Effector memory CD4-positive, alpha-beta T cell (primary cell): Measurements from ENCODE around the gene LYRM4.

Experiments
- DNase-seq, 3 donors: peaks; one replicate each; pipeline ENCODE4 v3.0.0-alpha.2; 2020
- H3K27ac ChIP-seq: 2 replicates; pipeline ENCODE4 v1.7.0; 2013; ENCODE audit warnings: mild to moderate bottlenecking, low read length, moderate library complexity; ENCODE audit not compliant: insufficient read depth, poor library complexity, severe bottlenecking
- H3K27me3 ChIP-seq: replicated peaks from 2 replicates; pipeline ENCODE4 v1.7.0; 2013; ENCODE audit warnings: mild to moderate bottlenecking, low read length; ENCODE audit not compliant: insufficient read depth, control insufficient read depth, poor library complexity, severe bottlenecking
- H3K36me3 ChIP-seq: 2 replicates; pipeline ENCODE4 v1.7.0; 2013; ENCODE audit warnings: mild to moderate bottlenecking, low read length, moderate library complexity; ENCODE audit not compliant: control insufficient read depth, insufficient read depth
- H3K4me1 ChIP-seq: 2 replicates; pipeline ENCODE4 v1.7.0; 2013; ENCODE audit warnings: low read length, mild to moderate bottlenecking; ENCODE audit not compliant: control insufficient read depth, insufficient read depth, poor library complexity, severe bottlenecking
- H3K4me3 ChIP-seq: 2 replicates; pipeline ENCODE4 v1.7.0; 2013; ENCODE audit warnings: low read length, low read depth, mild to moderate bottlenecking; ENCODE audit not compliant: insufficient read depth, poor library complexity, severe bottlenecking
- H3K9me3 ChIP-seq: 2 replicates; pipeline ENCODE4 v1.7.0; 2013; ENCODE audit warnings: mild to moderate bottlenecking, low read length, moderate library complexity; ENCODE audit not compliant: control insufficient read depth

LYRM4 gene

GRCh38 chr6:5248302-5249098 lies 12.2 kb downstream of the LYRM4 start:
- DNase-seq, result no peak
- Histone ChIP-seq H3K27ac (no peak overlapping the region), H3K9me3 (no peaks in the 10 kb centered on the region), H3K27me3 (no peaks in the 10 kb centered on the region), H3K36me3 (no peaks in the 10 kb centered on the region), H3K4me3 (no peak overlapping the region), H3K4me1 (no peaks in the 10 kb centered on the region)

GRCh38 chr6:5247201-5247600 lies 13.5 kb downstream of the LYRM4 start:
- DNase-seq, result no peak
- no peak overlapping the region for H3K4me3 ChIP-seq
- H3K27me3 ChIP-seq, result no peaks in the 10 kb centered on the region
- H3K9me3 ChIP-seq, result no peaks in the 10 kb centered on the region
- H3K4me1 ChIP-seq, result no peaks in the 10 kb centered on the region
- H3K27ac ChIP-seq, result no peak overlapping the region
- no peaks in the 10 kb centered on the region for H3K36me3 ChIP-seq

DNA sequence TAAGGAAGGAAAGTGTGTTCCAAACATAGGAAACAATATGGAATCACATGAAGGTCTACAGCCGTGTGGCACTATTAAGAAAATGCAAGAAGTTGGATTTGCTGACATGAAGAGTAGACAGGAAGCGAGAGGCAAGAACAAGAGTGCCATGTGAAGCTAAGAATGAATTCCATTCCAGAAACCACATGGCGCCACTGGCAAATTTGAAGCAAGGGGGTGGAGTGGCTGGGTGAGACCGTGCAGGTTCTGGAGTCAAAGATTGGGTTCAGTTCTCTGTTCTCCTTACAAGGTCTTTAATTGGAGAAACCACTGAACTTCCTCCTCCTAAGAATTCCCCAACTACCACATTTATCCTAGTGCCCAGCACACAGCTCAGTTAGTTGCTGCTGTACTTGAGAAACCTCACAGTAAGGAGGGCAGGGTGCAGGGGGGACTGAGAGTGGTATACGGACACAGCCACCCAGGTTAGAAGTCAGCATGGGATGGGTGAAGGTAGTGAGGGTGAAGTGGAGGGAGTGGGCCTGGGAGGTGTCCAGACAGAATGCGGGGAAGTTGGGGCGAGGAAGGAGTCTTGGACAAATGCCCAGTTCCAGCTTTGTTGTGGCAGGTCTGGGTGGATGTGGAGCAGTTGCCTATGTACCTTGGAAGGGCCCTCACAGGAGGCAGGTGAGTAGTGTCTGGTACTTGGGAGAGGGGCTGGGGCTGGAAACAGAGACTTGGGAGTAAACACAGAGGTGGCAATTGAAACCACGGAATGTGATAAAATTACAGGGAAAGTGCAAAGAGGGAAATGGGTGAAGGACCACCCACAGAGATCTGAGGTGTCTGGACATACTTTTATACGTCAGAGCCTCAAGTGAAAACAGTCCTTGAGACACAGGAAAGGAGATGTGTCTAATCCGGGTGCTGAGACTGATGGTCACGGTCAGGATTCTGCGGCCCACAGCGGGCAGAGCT lies 14.3 kb downstream of the LYRM4 start:
- no peaks in the 10 kb centered on the region for H3K4me1 ChIP-seq
- H3K4me3 ChIP-seq, result no peak overlapping the region
- no peaks in the 10 kb centered on the region for H3K9me3 ChIP-seq
- no peaks in the 10 kb centered on the region for H3K27me3 ChIP-seq
- no peak overlapping the region for H3K27ac ChIP-seq
- no peak for DNase-seq
- H3K36me3 ChIP-seq, result no peaks in the 10 kb centered on the region

DNA sequence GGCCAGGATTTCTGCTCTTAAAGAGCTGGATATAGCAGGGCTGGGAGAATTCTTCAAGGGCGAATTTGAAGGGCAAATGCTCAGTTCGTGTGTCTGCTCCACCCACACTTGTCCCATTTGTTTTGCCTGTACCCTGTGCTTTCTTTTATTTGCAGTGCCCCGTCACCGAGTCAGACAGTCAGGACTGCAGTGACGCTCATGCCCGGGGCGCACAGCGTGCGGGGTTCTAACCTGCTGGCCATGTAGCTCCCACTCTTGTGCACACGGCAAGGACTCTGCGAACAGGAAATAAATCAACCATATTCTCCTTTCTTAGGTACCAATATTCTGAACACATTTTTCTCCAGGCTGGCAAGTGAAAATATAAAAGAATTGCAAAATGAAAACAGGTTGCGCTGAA lies 17.7 kb downstream of the LYRM4 start:
- Histone ChIP-seq H3K9me3 (no peaks in the 10 kb centered on the region), H3K4me3 (no peak overlapping the region), H3K36me3 (no peaks in the 10 kb centered on the region), H3K4me1 (no peaks in the 10 kb centered on the region), H3K27me3 (no peaks in the 10 kb centered on the region), H3K27ac (no peak overlapping the region)
- DNase-seq, result no peak

DNA sequence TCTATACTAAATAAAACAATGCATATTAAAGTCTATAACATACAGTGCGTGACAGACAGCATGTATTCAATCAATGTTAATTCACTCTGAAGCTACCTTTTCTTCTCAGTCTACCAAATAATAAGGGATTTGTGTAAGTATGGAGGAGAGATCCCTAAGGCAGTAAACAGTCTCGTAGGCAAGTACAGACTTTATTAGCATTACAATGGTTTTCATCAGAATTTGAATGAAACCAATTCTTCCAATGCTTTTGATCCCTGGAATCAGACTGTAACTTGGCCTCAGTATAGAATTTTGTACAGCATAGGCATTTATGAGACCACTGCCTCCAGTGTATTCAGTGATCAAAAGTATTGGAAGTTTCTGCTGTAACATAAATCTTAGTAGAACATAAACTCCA lies 19.5 kb downstream of the LYRM4 start:
- no peak for DNase-seq
- Histone ChIP-seq H3K36me3 (no peaks in the 10 kb centered on the region), H3K27ac (no peak overlapping the region), H3K4me1 (no peaks in the 10 kb centered on the region), H3K9me3 (no peaks in the 10 kb centered on the region), H3K4me3 (no peak overlapping the region), H3K27me3 (no peaks in the 10 kb centered on the region)

DNA sequence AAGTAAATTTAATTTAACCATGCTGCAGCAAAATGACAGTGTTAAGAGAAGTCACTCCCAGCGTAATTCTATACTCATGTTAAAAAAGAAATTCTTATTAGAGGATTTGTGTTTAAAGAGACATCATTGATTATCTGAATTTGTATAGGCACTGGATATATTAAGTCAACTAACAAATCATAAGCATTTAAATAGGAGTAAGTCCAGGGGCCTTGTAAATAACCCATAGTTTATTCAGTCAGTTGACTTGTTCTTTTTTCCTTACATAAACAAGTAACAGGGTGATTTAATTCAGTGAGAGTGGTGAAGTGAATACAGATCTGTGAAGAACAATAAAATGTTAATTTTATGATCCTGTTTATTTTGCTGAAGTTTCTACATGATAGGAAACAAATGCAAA lies 22.4 kb downstream of the LYRM4 start:
- H3K27ac ChIP-seq, result no peak overlapping the region
- no peaks in the 10 kb centered on the region for H3K9me3 ChIP-seq
- no peaks in the 10 kb centered on the region for H3K36me3 ChIP-seq
- no peaks in the 10 kb centered on the region for H3K27me3 ChIP-seq
- no peaks in the 10 kb centered on the region for H3K4me1 ChIP-seq
- H3K4me3 ChIP-seq, result no peak overlapping the region
- DNase-seq, result no peak

DNA sequence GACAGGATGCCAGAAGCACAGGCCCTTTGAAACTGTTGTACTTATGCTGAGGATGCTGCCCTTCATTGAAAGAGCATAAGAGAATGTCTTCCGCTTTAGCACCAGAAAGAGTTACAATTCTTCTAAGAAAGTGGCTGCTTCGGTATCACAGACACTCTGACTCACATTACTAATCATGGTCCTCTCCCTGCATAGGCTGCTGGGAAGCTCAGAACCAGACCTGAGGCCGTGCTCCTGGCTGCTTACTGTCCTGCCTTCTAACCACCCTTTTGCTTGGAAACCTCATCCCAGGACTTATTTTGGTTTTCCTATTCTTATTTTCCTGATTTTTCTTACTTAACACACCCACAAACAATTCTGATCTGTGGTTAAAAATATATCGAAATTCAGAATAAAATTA lies 22.9 kb downstream of the LYRM4 start:
- Histone ChIP-seq H3K4me1 (no peaks in the 10 kb centered on the region), H3K27ac (no peak overlapping the region), H3K36me3 (no peaks in the 10 kb centered on the region), H3K4me3 (no peak overlapping the region), H3K27me3 (no peaks in the 10 kb centered on the region), H3K9me3 (no peaks in the 10 kb centered on the region)
- DNase-seq, result no peak

DNA sequence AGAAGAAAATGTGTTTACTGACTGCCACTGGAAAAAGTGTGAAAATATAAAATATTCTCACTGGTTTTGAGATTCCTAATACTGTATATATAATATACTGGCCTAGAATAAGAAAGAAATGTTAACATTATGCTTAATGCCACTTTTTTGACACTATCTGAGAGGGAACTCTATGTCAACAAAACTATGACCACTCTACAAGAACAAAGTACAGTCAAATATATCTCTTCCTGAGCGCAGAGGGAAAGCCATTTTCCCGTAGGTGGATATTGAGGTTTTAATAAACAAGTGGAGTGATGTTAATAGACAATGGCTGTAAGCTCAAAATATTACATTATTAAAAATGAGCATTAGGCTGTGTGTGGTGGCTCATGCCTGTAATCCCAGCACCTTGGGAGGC lies 24.9 kb downstream of the LYRM4 start:
- no peak overlapping the region for H3K4me3 ChIP-seq
- no peak for DNase-seq
- H3K27me3 ChIP-seq, result no peaks in the 10 kb centered on the region
- H3K4me1 ChIP-seq, result no peaks in the 10 kb centered on the region
- no peaks in the 10 kb centered on the region for H3K9me3 ChIP-seq
- no peaks in the 10 kb centered on the region for H3K36me3 ChIP-seq
- no peak overlapping the region for H3K27ac ChIP-seq

DNA sequence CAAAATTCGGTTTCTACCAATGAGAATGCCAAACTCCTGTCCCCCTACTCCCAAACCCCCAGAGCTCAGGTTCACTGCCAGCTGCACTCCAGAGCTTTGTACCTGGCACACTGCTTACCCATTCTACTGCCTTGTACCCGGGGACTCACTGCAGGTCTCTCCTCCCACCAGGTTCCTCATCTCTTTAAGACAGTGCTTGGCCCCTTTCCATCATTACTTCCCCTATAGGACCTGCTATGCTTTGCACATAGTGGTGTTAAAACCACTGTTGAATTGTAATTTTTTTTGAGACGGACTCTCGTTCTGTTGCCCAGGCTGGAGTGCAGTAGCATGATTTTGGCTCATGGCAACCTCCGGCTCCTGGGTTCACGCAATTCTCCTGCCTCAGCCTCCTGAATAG lies 25.9 kb downstream of the LYRM4 start:
- no peak overlapping the region for H3K4me3 ChIP-seq
- no peak overlapping the region for H3K27ac ChIP-seq
- no peaks in the 10 kb centered on the region for H3K27me3 ChIP-seq
- no peaks in the 10 kb centered on the region for H3K36me3 ChIP-seq
- H3K4me1 ChIP-seq, result no peaks in the 10 kb centered on the region
- H3K9me3 ChIP-seq, result no peaks in the 10 kb centered on the region
- DNase-seq, result no peak

- Histone ChIP-seq H3K27ac (no peak overlapping the region), H3K4me1 (no peaks in the 10 kb centered on the region), H3K27me3 (no peaks in the 10 kb centered on the region), H3K4me3 (no peak overlapping the region), H3K9me3 (no peaks in the 10 kb centered on the region), H3K36me3 (no peaks in the 10 kb centered on the region)
- no peak for DNase-seq
These were observed 29.5 kb downstream of the LYRM4 start for GRCh38 chr6:5231289-5231688.
